Activated naive CD4-positive, alpha-beta T cell treated with anti-CD3 and anti-CD28 coated beads, Interleukin-2, amount 50 U/mL, for 72 hours (primary cell): Measurements from ENCODE around the gene OPRM1. TPM values are rescaled to one million over a fixed set of nuclear protein-coding genes. Genes with fewer than 3 reads are reported as not detected.
"Not testable (repeated sequence)": the region's sequence is repeated elsewhere in the genome, so short reads cannot be mapped to it uniquely, and the experiment has no call there.

Experiments used
- ATAC-seq, 2 donors: fragments of 150-1000 bp; cut with Tn5 transposase; 2 replicates each; pipeline ENCODE4 v1.10.0; 2021; ENCODE audit warnings: mild to moderate bottlenecking in 2 of 2, moderate library complexity in 2 of 2
- DNase-seq, 2 donors: peaks; one replicate each; pipeline ENCODE4 v3.0.0; 2021 to 2022; ENCODE audit warnings: low spot score in 2 of 2
- H3K27ac Mint-ChIP-seq, 2 donors: one replicate each; pipeline ENCODE4 v1.8.0; 2022; ENCODE audit warnings: mild to moderate bottlenecking in 2 of 2, mixed read lengths in 2 of 2
- H3K36me3 Mint-ChIP-seq, 2 donors: one replicate each; pipeline ENCODE4 v1.8.0; 2022; ENCODE audit warnings: mixed read lengths in 2 of 2
- H3K9me3 Mint-ChIP-seq, 2 donors: one replicate each; pipeline ENCODE4 v1.8.0; 2022; ENCODE audit warnings: mixed read lengths in 2 of 2
- total RNA-seq, 2 donors: library from RNA; stranded (reverse); gene quantifications; one replicate each; pipeline ENCODE4 v1.2.3, GENCODE V29; 2022

The OPRM1 gene
- total RNA-seq, 2 donors from 2014 or later = not detected

DNA sequence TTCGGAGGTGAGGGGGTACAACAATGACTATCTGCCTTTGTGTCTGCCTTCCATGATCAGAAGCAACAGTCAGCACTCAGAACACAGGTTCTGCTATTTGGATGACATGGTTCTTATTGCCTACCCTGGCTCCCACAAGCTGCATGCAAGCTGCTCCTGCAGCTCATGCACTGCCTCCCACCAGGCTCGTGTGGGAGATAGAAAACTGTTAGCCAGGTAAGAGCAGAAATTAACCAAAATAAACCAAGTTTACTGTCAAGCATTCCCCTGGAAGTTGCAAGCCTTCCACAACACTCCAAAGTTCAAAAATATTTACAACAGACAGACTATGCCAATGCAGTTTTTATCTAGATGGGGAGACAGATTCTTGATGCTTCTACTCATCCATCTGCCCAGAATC is 31.0 kb downstream of the OPRM1 start:
- Mint-ChIP-seq H3K27ac (no peak overlapping the region), H3K9me3 (peaks cover 0 to 3% of the 10 kb centered on the region in 2 donors), H3K36me3 (no peaks in the 10 kb centered on the region)
- no peak for ATAC-seq
- DNase-seq = no peak

DNA sequence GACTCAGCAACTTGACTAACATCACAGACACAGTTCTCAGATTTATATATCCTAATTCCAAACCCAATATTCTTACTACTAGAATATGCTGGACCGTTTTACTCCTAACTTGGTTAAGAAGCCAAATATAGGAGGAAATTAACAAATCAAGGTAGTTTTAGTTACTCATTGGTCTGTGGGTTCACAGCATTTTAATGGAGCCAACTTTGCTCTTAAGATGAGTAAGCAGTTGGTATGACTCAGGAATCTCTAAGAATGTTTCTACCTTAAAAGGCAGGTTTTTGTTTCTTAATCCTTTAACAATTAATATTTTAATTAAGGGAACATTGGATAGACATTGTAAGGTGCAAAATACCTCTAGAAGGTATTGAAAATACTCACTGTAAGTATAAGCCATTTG is 31.6 kb downstream of the OPRM1 start:
- DNase-seq = no peak

DNA sequence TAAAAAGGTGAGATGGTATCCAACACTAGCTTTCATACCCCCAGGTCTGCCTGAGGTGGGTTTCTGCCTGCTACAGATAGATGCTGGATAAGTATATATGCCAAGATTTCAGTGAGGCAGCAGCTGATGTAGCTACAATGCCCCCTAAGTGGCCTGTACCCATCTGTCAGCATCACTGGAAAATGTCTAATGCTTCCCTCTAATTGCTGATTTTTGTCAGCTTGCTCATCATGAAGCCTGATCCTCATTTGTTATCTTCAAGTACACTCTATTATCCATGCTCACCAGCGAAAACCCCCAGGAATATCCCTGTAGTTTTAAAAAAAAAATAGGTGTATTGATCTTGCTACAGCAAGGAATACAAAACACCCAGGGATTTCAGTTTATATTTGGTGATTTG is 32.2 kb downstream of the OPRM1 start:
- H3K9me3 Mint-ChIP-seq = peaks cover 0 to 3% of the 10 kb centered on the region in 2 donors
- ATAC-seq (no peak), DNase-seq (no peak)
- H3K36me3 Mint-ChIP-seq = no peaks in the 10 kb centered on the region
- H3K27ac Mint-ChIP-seq = no peak overlapping the region

More for the DNA sequence above, 31.6 kb downstream of the OPRM1 start:
- peaks cover 0 to 3% of the 10 kb centered on the region in 2 donors for H3K9me3 Mint-ChIP-seq
- peak in 1 of 2 donors; percentile 40 for ATAC-seq
- H3K36me3 Mint-ChIP-seq = no peaks in the 10 kb centered on the region
- no peak overlapping the region for H3K27ac Mint-ChIP-seq

DNA sequence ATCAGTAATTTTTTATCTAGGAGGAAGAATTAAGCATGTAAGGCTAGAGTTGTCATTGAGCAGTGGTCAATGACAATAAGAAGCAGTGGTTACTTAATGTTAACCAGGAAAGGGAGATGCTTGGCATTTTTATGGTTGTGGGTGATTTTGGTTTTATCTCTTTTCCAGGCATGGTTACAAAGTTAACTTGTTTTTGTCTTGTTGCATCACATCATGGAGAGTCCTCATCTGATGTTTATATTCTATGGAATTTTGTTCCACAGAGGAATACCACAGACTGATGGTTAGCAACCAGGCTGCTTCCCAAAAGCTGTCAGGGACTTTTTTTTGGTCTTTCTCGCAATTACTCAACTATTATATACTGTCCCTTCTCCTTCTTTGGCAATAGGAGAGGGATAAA is 32.7 kb downstream of the OPRM1 start:
- DNase-seq = no peak
- Mint-ChIP-seq H3K36me3 (no peaks in the 10 kb centered on the region), H3K9me3 (peaks cover 0 to 3% of the 10 kb centered on the region in 2 donors), H3K27ac (no peak overlapping the region)
- no peak for ATAC-seq

DNA sequence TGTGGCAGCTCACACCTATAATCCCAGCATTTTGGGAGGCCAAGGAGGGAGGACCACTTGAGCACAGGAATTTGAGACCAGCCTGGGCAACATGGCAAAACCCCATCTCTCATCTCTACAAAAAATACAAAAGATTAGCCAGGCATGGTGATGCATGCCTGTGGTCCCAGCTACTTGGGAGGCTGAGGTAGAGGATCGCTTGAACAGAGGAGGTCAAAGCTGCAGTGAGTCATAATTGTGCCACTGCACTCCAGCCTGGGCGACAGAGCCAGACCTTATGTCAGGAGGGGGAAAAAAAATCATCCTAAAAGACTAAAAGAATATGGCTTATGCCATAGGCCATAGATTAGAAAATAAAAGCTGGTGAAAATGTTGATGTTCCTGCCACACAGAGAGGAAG is 39.6 kb downstream of the OPRM1 start:
- ATAC-seq, H3K36me3 Mint-ChIP-seq, H3K9me3 Mint-ChIP-seq, H3K27ac Mint-ChIP-seq, DNase-seq: not testable (repeated sequence)

DNA sequence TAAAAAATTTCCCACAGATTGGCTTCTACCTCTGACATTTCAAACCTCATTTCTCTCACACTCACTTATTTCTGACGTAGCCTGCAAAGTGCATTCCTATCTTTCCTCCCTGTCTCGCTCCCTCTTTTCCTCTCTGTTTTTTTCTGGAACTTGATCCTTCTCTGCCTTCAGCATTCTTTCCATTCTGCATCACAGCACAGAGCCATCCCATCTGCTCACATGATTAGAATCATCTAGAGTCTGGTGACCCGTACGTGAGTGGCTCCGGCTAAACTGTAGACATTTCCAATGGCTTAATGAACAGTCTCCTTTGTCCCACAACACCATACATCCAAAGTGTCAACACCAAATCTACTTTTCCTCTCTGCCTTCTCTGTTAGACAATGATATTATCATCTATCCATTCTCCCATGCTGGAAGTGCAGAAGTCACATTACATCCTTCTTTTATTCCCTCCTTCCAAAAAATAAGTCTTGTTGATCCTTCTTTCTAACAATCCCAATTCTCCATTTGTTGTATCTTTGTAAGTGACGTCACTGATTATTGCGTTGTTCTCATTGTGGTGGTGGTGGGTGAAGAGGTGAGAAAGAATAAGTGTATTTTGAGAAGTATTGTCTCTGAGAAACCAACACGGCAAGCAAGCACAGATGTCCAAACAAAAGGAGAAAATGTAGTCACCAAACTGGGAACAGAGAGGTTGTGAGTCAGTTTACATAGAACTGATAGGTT is 41.6 kb downstream of the OPRM1 start:
- H3K9me3 Mint-ChIP-seq = no peaks in the 10 kb centered on the region
- H3K36me3 Mint-ChIP-seq = no peaks in the 10 kb centered on the region
- DNase-seq (no peak), ATAC-seq (no peak)
- no peak overlapping the region for H3K27ac Mint-ChIP-seq

DNA sequence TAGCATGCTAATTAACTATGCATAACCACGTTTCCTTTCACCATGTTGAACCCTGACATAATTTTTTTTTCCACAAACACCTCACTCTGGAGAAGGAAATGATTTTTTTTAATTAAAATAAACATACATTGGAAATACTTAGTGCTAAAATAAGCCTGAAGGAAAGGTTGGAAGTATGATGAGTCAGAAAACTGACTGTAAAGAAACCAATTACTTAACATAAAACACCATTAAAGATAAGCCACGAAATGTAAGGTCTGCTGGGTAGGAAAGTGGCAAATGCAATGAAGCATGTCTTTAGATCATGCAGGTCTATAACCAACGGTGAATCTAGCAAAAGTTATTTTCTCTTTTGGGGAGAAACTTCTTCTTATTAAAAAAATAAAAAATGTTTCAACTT is 47.5 kb downstream of the OPRM1 start:
- ATAC-seq (no peak), DNase-seq (no peak)
- H3K9me3 Mint-ChIP-seq = no peaks in the 10 kb centered on the region
- H3K27ac Mint-ChIP-seq = no peak overlapping the region
- H3K36me3 Mint-ChIP-seq = no peaks in the 10 kb centered on the region

DNA sequence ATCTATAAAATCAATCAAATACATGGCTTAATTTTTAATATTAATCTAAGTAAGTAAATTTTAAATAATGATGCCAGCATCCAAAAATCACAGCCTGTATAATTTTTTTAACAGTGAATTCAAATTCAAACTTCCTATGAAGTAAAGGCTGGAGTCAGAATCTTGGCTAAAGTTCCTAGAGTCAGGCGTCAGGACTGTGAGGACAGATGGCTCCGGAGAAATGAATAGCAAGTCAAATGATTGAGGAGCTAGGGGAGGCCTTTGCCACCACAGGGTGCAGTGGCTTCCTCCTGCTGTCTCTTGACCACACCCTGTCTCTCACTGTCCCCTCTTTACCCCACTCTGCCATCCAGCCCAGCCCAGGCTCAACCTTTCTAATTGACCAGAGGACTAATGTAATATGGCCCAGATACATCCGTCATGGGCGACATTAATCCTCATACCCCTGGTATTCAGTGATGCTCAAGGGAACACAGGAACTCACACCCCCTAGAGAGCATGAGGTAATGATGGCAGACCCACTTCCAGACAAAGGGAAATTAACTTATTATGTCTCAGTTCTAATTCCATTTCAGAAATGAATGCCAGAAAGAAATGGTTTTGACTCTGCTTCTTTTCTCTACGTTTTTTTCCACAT is 53.4 kb downstream of the OPRM1 start:
- no peak overlapping the region for H3K27ac Mint-ChIP-seq
- no peak for DNase-seq
- no peak for ATAC-seq
- H3K9me3 Mint-ChIP-seq = no peaks in the 10 kb centered on the region
- no peaks in the 10 kb centered on the region for H3K36me3 Mint-ChIP-seq

DNA sequence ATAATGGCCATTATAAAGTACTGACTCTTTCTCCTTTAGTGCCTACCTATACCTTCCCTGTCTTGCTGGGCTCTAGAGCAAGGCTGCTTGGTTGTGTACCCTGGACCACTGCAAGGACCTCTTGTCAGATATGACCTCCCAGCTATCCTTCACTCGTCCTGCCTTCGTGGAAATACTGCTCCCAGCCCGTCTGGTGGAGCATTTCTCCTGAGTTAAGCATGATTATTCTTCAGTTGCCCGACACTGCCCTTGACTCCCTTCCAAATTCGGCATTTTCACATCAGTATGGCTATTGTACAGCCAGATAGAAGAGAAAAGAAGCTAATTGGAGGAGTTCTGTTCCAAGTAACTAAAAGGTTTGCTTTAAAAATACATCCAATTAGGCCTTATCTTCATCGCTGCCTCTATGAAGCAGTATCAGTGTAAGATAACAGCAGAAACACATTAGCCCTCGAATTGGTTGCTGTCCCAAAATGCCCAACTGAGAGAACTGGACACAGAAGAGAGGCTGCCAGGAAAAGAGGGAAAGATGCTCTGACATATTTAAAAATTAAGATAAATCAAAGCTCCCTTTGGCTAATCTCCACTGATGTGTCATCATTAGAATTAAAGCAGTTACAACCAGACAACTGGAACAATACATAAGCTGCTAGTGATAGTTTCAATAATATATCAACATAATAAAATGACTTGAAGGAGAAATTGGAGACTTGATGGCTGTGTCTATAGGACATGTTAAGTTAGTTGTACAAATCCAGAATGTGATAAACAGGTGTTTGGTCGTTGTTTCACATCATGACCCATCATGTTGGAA is 54.4 kb downstream of the OPRM1 start:
- no peaks in the 10 kb centered on the region for H3K36me3 Mint-ChIP-seq
- H3K27ac Mint-ChIP-seq = no peak overlapping the region
- DNase-seq (no peak), ATAC-seq (no peak)
- no peaks in the 10 kb centered on the region for H3K9me3 Mint-ChIP-seq

DNA sequence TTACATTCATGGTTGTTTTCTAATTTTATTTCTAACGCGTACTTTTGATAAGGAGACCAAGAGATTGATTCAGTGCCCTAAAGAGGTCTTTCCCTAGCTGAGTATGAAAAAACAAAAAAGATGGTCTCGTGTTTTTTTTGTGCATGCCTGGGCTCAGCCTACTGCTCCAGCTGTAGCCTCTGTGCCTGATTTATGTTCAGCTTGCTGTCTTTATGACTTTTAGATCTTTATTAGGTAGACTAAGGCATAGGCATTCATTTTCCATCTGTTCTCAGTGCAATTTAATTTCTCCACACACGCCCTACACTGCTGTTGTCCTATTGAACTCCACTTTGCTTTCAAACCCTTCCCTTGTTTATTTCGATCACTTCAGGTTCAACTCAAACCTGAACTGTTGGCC is 56.5 kb downstream of the OPRM1 start:
- ATAC-seq (no peak), DNase-seq (no peak)
- H3K9me3 Mint-ChIP-seq = no peaks in the 10 kb centered on the region
- H3K27ac Mint-ChIP-seq = no peak overlapping the region
- no peaks in the 10 kb centered on the region for H3K36me3 Mint-ChIP-seq

DNA sequence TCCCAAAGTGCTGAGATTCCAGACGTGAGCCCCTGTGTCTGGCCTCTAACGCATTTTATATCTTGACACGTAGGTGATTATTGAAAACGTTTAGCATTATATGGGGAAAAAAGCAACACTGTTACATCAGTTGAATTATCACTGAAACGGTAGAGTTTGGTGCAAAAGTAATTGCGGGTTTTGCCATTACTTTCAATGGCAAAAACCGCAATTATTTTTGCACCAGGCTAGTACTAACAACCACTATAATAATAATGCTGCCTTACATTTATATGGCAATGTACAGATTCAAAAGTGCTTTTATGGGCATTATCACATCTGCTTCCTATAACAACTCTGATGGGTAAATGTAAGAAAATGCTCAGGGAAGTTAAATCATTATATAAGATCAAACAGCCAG is 57.3 kb downstream of the OPRM1 start:
- DNase-seq = no peak
- H3K36me3 Mint-ChIP-seq = no peaks in the 10 kb centered on the region
- no peak overlapping the region for H3K27ac Mint-ChIP-seq
- no peaks in the 10 kb centered on the region for H3K9me3 Mint-ChIP-seq
- ATAC-seq = no peak

DNA sequence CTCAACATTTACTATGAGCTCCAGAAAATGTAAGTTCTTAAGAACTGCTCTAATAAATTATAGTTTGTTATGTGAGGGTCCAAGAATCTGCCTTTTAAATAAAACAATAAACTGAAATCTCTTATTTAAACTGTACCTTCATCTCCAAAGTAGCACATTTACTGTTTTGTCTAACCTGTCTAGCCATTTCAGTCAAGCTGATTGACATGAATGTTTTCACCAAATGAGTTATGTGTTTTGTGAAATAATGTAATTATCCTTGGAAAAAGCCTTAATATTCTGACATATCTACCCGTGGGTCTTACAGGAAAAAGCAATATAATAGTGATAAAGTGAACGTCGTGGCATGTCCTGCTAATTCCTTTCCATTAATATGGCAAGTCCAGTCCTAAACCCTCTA is 57.8 kb downstream of the OPRM1 start:
- Mint-ChIP-seq H3K27ac (no peak overlapping the region), H3K36me3 (no peaks in the 10 kb centered on the region), H3K9me3 (no peaks in the 10 kb centered on the region)
- DNase-seq (no peak), ATAC-seq (no peak)

DNA sequence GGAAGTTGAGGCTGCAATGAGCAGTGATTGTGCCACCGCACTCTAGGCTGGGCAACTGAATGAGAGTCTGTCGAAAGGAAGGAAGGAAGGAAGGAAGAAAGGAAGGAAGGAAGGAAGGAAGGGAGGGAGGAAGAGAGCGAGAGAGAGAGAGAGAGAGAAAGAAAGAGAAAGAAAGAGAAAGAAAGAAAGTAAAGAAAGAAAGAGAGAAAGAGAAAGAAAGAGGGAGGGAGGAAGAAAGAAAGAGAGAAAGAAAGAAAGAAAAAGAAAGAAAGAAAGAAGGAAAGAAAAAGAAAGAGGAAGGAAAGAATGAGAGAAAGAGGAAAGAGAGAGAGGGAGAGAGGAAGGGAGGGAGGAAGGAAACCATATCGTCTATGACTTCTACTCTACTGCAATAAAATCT is 60.2 kb downstream of the OPRM1 start:
- no peak overlapping the region for H3K27ac Mint-ChIP-seq
- DNase-seq = no peak
- no peaks in the 10 kb centered on the region for H3K9me3 Mint-ChIP-seq
- no peaks in the 10 kb centered on the region for H3K36me3 Mint-ChIP-seq
- no peak for ATAC-seq

DNA sequence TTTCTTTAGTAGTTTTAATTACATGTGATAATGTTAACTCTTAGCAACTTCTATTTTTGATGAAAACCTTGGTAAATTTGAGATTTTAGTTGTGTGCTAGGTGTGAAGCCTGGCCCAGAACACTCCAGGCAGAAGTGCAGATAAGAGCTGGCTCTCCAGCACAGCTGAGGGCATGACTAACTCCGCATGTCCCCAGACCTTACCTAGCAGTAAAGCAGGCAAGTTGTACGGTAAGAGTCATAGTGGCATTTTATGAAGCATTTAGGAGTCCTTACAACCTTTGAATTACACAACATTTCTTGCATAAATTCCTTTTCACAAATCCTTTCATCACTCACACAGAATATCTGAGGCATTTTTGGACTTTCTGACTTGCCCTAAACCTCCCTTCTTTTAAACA is 67.2 kb downstream of the OPRM1 start:
- no peak overlapping the region for H3K27ac Mint-ChIP-seq
- H3K36me3 Mint-ChIP-seq = no peaks in the 10 kb centered on the region
- ATAC-seq (no peak), DNase-seq (no peak)
- no peaks in the 10 kb centered on the region for H3K9me3 Mint-ChIP-seq

DNA sequence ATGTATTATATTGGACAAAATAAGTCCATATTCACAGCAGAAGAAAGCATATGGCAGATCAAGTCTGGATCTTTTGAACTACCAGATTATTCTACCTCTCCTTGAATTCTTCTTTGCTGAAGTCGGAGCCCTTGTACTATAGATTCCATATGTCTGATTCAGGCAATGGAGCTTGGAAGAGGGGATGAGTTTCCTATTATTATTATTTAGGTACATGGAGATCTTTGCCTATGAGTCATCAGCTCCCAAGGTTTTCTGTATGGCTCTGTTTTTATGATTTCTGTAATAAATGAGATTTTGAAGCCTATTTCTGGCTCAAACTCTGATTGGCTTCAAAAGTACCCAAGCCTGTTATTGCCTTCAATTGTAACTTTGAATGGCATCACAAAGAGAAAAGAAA is 72.0 kb downstream of the OPRM1 start:
- Mint-ChIP-seq H3K27ac (no peak overlapping the region), H3K36me3 (no peaks in the 10 kb centered on the region), H3K9me3 (no peaks in the 10 kb centered on the region)
- ATAC-seq = no peak
- DNase-seq = no peak

DNA sequence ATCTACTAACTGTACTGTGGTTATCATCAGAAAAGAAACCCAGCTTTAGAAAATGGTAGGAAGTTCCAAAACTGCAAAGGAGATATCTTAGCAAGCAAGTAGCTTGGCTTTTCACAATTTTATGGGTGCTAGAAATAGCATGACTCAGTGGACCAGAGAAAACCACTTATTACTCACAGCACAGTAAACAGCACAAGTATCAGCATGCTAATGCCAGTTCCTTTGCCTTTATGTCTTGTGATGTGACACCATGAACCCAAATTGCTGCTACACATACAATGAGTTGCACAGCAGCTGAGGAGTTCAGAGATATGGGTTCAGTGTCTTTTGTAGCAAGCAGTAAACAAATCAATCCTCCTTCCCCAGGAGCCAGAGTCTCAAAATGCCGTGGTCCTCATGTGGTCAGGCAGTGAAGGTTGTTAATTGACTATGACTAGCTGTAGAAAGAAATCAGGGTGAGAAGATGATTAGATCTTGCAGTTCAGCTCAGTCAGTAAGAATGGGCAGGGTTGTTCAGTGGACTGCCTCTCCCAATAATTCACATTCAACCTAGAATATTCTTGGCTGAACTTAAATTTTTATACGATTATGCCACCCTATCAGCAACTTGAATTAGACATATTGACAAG is 73.3 kb downstream of the OPRM1 start:
- no peaks in the 10 kb centered on the region for H3K36me3 Mint-ChIP-seq
- ATAC-seq (peak in 1 of 2 donors; percentile 86), DNase-seq (no peak)
- H3K9me3 Mint-ChIP-seq = no peaks in the 10 kb centered on the region
- no peak overlapping the region for H3K27ac Mint-ChIP-seq

DNA sequence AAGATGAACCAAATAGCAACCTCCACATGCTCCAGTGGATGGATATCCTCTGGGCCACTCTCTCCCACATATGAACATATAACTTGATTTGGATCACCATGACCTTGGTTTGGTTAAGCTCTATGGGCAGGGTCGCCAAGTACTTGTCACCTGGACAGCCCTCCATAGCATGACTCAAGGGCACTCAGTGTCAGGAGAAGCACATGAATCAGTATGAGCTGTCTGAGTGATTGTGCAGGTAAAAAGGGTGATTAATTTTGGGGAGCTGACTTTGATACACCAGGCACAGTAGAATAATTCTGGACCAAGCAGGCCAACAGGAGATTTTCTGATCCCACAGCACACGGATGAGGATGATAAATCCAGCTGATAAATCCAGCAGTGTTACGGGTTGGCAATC is 74.4 kb downstream of the OPRM1 start:
- ATAC-seq (no peak), DNase-seq (no peak)
- Mint-ChIP-seq H3K36me3 (no peaks in the 10 kb centered on the region), H3K27ac (no peak overlapping the region), H3K9me3 (no peaks in the 10 kb centered on the region)
